GM03348 (cell line): ENCODE measurements around the gene SREK1.

Source experiments
- DNase-seq: peaks from one replicate; pipeline ENCODE4 v3.0.0; 2012; ENCODE audit warnings: low spot score

SREK1 gene

DNA sequence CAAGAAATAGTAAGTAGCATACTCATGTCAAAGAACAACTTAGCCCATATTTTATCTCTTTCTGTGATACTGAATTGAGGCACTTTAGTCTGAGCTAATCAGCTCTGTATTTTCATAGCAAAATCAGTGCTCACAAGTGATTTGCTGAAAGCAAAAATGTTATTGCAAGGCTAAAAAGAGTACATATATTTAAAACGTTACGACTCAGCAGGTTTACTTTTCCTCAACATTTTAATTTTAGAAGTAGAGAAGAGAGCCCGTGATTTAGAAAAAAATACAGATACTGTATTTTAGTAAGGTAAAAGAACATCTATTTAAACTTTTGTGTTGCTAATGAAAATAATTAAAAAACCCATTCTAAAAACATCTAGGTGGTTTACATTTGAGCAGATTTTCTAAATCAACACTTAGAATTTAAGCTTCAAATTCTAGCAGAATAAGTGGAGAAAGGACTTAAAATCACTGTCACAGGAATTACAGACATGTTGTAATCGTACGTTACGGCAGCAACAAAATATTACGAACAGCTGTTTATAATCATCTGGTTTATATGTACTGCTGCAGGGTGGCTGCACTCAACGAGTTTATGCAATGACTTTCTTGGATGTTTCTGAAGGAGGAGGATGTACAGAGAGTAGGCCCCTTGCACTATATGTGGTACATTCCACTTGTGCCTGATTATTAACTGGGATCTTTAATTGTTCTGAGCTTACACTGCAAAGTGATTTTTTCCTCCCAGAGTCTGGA, 20.1 kb downstream of the SREK1 start:
- peak; percentile 71 for DNase-seq

DNA sequence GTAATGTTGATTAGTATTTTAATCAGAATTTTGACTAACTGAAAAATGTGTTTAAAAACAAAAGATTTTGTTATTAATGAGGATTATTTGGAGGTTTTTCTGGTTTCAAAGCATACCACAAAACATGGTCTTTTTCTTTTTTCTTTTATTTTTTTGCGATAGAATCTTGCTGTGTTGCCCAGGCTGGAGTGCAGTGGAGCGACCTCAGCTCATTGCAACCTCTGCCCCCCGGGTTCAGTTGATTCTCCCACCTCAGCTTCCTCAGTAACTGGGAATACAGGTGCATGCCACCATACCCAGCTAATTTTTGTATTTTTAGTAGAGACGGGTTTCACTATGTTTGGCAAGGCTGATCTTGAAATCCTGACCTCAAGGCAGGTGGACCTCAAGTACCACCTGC, 24.1 kb downstream of the SREK1 start:
- no peak for DNase-seq

DNA sequence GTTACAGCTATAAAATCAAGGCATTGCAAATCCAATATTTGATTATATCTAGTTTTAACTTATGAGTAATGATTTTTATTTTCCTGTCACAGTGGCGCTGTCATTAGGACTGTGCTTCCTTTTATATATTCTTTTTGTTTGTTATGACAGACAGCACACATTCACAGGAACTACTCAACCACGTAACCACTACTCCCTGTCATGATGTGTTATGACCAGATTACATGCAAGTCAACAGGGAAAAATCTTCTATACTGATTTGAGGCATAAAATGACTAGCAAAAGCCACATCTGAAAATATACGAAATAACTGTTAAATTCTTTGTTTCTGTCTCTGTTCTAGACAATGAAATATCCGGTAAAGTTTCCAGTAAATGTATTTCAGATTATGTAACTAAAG, 25.4 kb downstream of the SREK1 start:
- no peak for DNase-seq

DNA sequence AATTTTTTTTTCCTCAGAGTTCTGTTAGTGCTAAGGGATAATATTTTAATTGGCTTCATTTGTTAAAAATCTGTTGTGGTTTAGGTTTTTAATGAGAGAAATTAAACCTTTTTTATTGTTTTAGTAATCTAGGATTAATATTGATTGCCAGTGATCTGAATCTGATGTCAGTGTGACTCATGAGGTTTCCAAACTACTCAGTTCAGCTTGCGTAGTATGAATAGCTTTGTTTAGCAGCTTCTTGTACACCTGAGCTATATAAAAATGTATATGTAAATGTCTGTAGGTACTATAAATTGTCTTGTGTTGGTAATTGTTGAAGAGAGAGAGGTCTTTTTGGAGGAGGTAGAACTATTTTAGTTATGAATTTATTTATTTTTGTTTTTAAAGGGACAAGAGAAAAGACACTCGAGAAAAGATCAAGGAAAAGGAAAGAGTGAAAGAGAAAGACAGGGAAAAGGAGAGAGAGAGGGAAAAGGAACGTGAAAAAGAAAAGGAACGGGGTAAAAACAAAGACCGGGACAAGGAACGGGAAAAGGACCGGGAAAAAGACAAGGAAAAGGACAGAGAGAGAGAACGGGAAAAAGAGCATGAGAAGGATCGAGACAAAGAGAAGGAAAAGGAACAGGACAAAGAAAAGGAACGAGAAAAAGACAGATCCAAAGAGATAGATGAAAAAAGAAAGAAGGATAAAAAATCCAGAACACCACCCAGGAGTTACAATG, 26.3 kb downstream of the SREK1 start:
- DNase-seq: no peak

DNA sequence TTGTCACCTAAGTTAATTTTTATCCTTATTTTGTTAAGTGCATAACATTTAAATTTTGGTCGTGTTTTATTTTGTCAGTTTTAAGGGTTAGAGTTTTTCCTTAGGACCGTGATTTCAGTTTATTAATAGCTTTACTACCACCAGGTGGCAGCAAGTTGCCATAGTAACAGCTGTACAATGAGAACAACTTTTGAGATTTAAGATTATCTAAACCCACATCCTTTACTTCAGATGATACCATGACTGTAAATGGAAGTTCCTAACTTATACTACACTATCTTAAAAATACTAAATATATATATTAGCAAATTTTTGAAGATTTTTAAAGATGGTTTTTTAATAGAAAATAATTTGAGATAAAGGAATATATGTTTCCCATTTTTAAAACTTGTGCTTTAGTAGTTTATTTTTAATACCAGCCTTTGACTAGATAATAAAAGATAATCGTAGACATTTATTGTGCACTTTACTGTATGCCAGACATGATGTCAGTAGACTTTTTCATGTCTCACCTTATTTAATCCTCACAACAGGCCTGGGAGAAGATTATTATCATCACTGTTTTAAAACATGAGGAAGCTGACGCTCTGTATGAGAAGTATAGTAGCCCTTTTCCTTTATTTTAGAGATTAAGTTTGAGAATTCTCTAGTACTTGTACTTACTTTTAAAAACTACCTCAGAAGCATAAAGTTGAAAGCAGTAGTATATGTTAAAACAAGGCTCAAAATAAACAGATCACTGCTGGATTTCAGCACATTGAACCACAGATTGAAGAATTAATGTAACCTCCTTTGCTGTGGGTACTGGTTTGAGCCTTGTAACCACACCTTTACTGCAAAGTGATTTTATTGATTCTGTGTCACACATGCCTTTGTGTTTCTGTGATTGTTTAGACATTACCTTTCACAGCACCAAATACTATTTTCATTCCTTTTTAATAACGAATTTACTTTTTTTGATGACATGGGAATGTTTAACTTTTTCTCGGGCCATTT, 27.5 kb downstream of the SREK1 start:
- peak; percentile 47 for DNase-seq

DNA sequence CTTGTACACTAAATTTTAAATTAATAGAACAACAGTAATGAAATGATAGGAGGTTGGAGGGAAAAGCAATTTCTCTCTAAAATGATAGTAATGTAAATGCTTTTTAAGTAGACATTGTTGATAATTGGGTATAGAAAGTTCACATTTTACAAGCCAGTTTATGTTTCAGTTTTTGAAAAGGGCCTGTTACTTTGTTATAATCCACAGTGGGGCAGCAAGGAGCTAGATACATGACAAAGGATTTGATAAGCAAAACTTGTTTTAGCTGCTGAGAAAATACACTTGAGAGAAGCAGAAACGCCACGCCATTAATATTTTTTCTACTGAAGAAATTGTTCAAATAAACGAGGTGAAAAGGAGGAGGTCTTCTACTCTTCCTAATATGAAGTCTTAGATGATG, 30.2 kb downstream of the SREK1 start:
- peak; percentile 28 for DNase-seq

DNA sequence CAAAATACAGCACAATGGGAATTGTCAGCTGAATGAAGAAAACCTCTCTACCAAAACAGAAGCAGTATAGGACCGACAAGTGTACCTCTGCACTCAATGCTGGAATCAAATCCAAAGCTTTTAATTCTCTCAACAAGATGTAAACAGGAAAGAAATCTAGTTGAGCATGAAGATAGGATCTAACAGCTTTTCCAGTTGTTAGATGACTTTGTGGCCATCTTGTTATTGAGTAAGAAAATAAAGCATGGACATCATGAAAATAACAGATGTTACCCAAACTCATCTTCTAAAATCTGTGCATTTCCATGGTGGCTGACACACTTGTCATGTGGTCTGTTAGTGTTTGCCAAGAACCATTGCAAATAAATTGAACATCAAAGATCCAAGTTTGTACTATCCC, 34.7 kb downstream of the SREK1 start:
- no peak for DNase-seq

DNA sequence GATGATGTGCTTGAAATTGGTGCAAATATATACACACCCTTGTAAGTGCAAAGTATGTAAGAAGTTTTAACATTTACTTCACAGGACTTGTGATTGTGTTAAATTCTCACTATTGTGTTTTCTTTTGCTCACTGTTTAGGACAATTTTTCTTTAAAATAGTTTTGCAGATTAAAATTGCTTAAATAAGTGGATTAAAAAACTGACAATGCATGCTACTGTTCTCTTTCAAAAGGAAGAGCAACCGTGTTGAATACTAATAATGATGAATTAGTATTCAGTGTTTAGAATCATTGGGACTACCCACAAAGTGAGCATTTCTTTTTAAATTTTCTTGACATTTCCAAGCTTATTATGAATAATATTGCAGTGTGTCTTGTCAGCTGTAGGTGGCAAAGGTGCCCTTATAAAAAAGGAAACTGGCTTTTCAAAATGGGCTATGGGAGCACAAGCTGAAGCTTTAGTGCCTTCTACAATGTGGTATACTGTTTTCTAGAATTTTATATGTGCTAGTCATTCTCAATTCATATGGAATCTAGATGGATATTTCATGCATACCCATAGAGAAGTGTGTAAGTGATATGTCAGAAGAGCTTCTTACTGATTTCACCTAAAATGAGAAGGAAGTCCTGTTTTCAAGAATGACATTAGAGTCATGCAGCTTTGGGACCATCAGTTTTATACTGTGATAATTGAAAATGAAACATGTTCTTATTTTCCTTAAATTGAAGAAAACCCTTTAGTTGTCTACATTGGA, 35.4 kb downstream of the SREK1 start:
- no peak for DNase-seq

DNA sequence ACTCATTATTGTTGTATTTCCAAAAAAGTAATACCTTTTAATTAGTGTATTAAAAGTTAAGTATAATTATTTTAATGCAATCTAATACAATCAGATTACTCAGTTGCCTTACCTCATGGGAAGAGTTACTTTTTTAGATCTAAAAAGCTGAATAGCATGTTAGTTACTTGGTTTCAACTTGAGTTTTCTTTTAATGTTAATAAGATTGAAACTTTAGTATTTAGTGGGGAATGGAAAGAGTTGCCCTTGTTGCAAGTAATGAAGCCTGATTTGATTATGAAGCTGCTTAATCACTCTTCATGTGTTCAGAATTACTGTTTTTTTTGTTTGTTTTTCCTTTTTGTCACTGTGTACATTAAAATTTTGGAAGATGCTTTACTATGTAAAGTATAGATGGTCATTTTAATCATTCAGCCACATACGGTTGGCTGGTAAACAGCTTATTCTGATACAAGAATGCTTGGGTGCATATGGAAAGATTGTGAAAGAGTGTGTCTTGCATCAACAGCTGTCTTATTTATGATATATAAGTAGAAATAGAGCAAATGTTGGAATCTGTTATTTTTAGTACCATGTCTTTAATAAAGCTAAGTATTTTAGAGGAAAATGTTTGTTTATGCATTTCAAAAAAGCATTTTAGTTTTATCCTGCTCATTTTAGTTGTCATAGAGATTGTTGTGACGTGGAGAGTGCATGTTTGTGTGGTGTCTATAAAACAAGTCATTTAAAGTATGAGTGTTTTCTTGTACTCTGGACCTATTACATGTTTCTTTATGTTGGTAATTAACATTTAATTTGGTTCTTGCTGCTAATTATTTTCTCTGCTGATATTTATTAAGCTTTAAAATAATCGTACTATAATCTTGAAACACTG, 36.4 kb downstream of the SREK1 start:
- no peak for DNase-seq

DNA sequence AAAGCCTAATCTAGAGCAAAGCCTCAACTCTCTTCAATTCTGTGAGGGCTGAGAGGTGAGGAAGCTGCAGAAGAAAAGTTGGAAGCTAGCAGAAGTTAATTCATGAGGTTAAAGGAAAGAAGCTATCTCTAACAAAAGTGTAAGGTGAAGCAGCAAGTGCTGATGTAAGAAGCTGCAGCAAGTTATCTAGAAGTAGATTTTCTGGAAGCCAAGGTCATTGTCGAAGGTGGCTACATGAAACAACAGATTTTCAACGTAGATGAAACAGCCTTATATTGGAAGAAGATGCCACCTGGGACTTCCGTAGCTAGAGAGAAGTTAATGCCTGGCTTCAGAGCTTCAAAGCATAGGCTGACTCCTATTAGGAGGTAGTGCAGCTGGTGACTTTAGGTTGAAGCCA, 42.0 kb downstream of the SREK1 start:
- no peak for DNase-seq

DNA sequence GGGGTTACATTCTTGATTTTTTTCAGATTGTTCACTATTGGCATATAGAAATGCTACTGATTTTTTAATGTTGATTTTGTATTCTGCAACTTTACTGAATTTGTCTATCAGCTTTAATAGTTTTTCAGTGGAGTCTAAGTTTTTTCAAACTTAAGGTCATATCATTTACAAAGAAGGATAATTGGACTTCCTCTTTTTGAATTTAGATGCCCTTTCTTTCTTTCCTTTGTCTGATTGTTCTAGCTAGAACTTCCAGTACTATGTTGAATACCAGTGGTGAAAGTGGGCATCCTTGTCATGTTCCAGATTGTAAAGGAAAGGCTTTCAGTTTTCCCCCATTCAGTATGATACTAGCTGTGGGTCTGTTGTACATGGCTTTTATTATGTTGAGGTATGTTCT, 49.3 kb downstream of the SREK1 start:
- DNase-seq: no peak

DNA sequence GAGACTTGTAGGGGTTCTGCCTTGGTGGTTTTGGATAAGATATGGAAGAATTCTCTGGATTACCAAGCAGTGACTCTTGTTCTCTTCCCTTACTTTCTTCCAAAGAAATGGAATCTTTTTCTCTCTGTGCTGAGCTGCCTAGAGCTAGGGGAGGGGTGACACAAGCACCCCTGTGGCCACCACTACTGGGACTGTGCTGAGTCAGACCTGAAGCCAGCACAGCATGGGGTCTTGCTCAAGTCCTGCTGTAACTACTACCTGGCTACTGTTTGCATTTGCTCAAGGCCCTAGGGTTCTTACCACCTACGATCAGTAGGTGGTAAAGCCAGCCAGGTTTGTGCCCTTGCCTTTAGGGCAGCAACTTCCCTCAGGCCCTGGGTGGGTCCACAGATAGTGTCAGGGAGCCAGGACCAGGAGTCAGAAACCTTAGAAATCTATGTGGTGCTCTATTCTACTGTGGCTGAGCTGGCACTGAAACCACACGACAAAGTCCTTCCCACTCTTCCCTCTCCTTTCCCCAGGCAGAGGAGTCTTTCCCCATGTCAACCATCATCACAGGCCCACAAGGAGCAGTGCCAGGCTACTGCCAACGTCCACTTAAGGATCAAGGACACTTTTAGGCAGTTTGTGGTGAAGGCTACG, 53.8 kb downstream of the SREK1 start:
- DNase-seq: no peak

DNA sequence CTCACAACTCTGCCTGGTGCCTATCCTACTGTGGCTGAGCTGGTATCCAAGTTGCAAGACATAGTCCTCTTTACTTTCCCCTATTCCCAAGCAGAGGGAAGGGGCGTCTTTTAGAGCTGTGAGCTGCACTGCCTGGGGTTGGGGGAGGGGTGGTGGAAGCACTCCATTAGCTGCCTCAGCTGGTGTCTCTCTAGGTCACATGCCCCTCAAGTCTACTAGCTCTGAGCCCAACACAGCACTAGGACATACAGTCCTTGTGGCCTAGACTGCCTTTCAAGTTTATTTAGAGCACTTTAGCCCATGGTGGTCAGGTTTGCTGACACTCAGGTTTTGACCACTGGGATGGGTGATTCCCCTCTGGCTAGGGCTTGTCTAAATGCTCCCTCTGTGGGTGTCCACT, 54.7 kb downstream of the SREK1 start:
- DNase-seq: no peak

DNA sequence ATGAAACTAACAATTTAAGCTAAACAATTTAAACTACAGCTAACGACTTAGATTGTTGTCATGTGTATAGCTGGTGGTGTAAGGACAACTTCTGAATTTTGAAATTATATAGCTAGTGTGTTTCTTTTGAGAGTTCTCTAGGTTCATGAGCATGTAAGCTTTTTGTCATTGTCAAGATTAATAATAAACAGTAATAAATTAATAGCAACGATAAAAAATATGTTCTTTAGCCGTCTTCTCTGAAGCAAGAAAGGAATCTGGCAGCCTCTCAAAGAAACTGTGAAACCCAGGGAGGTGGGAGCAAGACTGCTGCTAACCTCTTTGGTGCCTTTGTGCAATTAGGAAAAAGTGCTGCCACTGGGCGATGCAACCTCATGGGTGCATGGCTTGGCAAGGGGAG, 59.4 kb downstream of the SREK1 start:
- no peak for DNase-seq

DNA sequence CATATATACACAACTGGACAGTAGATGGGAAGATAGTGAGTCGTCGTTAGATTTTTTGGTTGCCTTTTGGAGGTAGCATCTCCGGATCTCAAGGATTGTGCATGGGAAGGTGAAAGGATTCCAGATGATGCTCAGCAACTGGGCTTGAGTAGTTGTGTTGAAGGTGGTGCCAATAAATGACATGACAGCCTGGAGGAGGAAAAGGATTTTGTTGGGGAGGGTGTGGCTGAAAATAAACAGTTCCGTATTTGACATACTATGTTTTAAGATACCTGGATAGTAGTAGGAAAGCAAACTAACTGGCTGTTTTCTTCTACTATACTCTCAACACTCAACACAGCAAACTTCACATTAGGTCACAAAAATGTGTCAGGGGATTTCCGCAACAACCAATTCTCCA, 62.4 kb downstream of the SREK1 start:
- no peak for DNase-seq

DNA sequence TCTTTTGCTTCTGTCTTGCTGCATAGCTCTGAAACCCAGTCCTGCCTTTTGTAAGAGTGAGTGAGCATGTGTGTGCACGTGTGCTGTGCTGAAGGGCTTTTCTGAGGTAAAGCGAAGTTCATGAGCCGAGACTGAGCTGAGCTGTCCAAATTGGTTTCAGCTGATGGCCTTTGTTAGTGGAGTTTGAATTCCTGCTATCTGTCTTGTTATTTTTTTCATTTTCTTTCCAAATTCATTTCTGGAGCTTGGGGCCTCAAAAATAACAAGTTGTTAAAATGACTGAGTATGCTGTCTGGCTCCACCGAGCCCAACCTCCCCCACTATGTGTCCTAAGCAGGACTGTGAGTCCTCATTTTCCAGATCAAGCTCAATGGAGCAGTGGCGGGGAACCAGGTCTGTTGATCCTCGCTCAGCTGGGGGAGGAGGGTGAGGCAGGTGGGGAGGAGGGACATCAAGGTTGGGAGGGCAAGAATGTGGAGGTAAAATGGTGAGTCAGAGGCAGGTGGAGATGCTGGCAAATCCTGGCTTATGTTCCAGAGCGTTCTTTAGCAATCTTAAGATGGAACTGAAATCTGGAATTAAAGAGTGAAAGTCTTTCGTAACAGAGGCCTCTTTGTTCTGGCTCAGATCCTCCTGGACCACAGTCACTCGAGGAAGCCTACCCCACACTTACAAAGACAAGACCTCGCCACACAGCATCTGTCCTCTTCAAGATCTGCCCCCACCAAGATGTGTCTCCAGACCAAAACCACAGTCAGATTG, 63.9 kb downstream of the SREK1 start:
- DNase-seq: no peak

DNA sequence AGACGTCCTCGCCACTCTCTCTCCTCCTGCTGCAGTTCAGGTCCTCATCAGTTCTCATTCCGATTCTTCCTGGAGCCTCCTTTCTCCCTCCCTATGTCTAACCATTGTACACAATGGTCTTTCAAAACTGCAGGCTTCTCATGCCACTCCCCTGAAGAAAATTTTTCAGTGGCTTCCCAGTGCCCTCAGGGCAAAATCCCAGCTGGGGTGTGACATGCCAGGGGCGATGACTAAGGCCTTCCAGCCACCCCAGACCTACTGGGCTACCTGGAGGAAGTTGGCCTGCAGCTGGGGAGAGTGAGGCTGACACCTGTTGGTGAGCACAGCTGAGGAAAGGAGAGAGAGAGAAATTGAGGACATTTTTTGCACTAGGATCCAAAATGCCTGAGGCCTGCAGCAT, 65.2 kb downstream of the SREK1 start:
- DNase-seq: no peak

DNA sequence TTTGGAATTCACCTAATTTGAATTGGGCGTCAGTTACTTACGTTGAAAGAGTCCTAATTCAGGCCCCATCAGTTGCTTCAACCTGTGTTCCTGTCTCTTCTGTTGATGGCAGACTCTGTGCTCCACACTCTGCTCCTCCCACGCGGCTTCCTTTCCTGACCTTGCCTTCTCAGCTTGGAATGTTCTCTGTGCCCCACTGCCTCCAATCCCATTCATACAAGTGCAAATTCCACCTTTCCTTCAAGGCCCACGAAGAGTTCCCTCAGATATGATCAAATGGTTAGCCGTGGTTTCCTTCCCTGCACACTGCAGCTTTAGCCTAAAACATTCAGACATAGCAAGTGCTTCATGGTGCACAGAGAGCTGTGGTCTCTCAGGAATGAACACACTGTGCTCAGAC, 65.7 kb downstream of the SREK1 start:
- no peak for DNase-seq

DNA sequence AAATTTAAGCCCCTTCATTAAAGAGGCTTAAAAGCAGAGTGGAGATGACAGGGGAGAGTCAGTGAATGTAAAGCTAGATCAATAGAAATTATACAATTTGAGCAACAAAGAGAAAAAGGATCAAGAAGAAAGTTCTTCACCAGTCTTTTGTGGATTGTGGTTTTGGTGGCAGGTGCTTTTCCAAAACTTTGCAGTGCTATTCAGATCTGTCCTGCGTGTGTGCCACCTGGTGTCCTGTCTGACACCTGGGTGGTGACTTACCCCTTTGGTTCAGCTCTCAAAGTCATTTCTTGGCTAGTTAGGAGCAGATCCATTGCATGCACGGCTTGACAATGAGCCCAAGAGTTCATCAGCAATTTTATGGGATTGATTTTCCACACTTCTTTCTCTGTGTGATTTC, 69.4 kb downstream of the SREK1 start:
- no peak for DNase-seq

DNA sequence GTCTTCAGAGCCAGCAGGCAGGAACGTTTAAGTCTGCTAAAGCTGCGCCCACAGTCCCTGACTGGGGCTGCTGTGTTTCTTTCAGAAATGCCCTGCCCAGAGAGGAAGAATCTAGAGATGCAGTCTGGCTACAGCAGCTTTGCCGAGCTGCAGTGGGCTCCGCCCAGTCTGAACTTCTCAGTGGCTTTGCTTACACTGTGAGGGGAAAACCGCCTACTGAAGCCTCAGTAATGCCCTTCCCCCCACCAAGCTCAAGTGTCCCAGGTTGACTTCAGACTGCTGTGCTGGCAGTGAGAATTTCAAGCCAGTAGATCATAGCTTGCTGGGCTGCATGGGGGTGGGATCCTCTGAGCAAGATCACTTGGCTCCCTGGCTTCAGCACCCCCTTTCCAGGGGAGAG, 78.4 kb downstream of the SREK1 start:
- DNase-seq: no peak
